Hepatocyte (in vitro differentiated cells): ENCODE data around the gene IGFALS.
A peak's percentile ranks its signal among the peaks of the same experiment; 100 is the strongest.

Source experiments
- EZH2 ChIP-seq: fragments of 200-600 bp; sonication (generic); IDR thresholded peaks from 2 replicates; pipeline ENCODE4 v1.6.1; 2016; ENCODE audit warnings: antibody characterized with exemption, mild to moderate bottlenecking, borderline replicate concordance
- TF ChIP-seq, protein P1 (sequence below): fragments of 200-600 bp; sonication (generic); IDR thresholded peaks from 2 replicates; pipeline ENCODE4 v1.5.1; 2016; ENCODE audit warnings: antibody characterized with exemption, mild to moderate bottlenecking; ENCODE audit not compliant: poor library complexity

- TF ChIP-seq, protein P1, sequence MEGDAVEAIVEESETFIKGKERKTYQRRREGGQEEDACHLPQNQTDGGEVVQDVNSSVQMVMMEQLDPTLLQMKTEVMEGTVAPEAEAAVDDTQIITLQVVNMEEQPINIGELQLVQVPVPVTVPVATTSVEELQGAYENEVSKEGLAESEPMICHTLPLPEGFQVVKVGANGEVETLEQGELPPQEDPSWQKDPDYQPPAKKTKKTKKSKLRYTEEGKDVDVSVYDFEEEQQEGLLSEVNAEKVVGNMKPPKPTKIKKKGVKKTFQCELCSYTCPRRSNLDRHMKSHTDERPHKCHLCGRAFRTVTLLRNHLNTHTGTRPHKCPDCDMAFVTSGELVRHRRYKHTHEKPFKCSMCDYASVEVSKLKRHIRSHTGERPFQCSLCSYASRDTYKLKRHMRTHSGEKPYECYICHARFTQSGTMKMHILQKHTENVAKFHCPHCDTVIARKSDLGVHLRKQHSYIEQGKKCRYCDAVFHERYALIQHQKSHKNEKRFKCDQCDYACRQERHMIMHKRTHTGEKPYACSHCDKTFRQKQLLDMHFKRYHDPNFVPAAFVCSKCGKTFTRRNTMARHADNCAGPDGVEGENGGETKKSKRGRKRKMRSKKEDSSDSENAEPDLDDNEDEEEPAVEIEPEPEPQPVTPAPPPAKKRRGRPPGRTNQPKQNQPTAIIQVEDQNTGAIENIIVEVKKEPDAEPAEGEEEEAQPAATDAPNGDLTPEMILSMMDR, result peak; percentile 57
- no peak for TF ChIP-seq EZH2
Observed at GRCh38 chr16:1812732-1813163, 19.2 kb upstream of the IGFALS start.
